Measurements from ENCODE around the gene TNNT1.
"Not testable (repeated sequence)": the region's sequence is repeated elsewhere in the genome, so short reads cannot be mapped to it uniquely, and the experiment has no call there.

Gene TNNT1

DNA sequence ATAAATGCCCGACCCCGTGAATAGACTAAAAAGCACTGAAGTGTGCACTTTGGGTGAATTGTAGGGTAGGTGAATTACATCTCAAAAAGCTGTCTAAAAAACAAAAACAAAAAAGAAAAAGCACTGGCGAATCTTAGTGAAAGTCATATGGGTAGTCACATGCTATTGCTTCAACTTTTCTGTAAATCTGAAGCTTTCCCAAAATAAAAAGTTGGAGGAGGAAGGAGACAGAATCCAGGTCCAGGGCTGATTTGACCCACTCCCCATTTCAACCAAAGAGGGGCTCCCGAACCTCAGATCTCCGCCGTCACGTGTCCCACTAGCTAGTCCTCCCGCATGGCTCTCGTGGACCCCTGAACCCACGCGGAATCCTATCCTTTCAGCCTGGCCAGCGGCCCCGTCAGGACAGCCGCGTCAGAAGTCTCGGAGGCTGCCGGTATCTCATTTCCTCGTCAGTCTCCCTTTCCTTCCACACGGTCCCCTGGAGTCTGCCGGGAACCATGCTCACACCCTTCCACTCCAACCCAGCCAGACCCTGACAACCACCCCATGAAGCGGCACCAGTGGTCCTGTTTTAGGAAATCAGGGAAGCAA, 37.7 kb downstream of the TNNT1 start:
- no peaks in the 10 kb centered on the region for H3K9me3 Mint-ChIP-seq
- H3K27me3 Mint-ChIP-seq: no peaks in the 10 kb centered on the region
- no peak overlapping the region for H3K27ac Mint-ChIP-seq
- no peak overlapping the region for H3K4me3 Mint-ChIP-seq
- peaks cover 4% of the 10 kb centered on the region for H3K36me3 Mint-ChIP-seq
- H3K4me1 Mint-ChIP-seq: peaks cover 16% of the 10 kb centered on the region

DNA sequence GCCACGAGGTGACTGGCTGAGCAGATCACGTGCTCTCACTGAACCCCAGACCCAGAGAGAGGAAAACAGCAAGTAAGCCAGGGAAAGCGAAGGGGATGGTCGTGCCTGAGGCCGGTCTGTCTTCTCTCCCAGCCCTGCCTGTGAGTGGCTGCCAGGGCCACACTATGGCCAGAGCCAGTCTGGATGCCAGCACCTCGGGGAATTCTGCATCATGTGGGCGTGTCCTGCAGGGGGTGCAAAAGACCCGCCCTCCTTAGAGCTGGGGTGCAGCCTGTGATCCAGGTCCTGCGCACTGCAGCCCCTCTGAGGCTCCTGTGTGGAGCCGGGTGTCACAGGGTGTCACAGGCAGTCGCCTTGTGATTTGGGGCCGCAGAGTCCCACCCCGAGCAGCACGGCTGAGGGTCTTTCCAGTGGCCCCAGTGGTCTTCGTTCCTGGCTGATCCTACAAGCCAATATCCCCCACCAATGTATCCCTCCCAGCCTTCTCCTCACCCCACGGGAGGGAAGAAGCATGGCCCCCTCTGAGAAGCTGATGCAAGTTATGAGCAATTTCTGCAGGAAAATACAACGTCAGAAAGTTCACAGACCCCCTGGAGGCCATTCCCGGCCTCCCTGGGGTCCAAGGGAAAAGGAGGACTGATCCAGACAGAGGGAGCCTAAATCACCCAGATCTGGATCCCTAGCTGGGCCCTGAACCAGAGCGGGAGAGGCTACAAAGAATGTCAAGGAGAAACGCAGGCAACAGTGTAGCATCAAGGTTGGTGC, 39.3 kb downstream of the TNNT1 start:
- no peaks in the 10 kb centered on the region for H3K4me1 Mint-ChIP-seq
- no peaks in the 10 kb centered on the region for H3K9me3 Mint-ChIP-seq
- H3K36me3 Mint-ChIP-seq: peaks cover 7% of the 10 kb centered on the region
- no peaks in the 10 kb centered on the region for H3K27me3 Mint-ChIP-seq
- H3K27ac Mint-ChIP-seq: peak overlapping the region; percentile 85
- no peak overlapping the region for H3K4me3 Mint-ChIP-seq

DNA sequence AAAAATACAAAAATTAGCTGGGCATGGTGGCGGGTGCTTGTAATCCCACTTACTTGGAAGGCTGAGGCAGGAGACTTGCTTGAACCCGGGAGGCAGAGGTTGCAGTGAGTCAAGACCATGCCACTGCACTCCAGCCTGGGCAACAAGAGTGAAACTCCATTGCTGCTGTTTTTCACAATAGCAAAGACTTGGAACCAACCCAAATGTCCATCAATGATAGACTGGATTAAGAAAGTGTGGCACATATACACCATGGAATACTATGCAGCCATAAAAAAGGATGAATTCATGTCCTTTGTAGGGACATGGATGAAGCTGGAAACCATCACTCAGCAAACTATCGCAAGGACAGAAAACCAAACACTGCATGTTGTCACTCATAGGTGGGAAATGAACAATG, 41.8 kb downstream of the TNNT1 start:
- H3K36me3 Mint-ChIP-seq: peaks cover 11% of the 10 kb centered on the region
- H3K9me3 Mint-ChIP-seq, H3K27ac Mint-ChIP-seq, H3K4me3 Mint-ChIP-seq, H3K27me3 Mint-ChIP-seq, H3K4me1 Mint-ChIP-seq: not testable (repeated sequence)

DNA sequence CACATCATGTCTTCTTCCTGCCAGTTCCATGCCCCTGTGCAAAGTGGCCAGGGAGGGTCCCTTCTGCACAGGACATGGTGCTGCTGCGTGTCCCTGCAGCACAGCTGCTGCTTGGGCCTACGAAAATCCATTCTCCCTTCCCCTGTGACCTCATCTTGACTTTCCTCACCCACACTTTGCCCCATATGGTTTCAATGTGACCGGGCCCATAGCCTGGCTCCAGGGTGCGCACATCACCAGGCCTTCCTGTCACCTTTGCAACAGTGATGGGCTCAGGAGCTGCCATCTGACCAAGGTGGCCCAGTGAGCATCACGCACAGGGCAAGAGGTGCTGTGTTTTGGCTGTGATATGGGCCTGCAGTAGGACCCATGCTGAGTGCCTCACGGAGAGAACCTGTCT, 42.4 kb downstream of the TNNT1 start:
- Mint-ChIP-seq H3K27me3 (no peaks in the 10 kb centered on the region), H3K36me3 (peaks cover 13% of the 10 kb centered on the region), H3K4me3 (no peak overlapping the region), H3K4me1 (no peaks in the 10 kb centered on the region), H3K27ac (peak overlapping the region; percentile 47), H3K9me3 (no peaks in the 10 kb centered on the region)

DNA sequence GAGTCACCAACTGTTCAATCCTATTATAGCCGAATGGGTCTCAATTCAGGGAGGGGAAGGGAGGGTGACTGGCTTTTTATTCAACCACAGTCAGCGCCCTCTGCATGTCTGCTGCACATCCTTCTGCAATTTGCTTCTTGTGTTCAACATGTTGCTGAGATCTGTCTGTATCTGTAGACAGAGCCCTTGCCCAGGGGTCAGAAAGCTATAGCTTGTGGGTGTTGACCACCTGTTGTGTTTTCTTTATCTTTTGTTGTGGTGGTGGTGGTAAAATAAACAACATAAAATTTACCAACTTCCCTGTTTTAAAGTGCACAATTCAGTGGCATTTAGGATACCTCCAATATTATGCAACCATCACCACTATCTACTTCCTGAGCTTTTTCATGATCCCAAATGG, 43.8 kb downstream of the TNNT1 start:
- Mint-ChIP-seq H3K4me1 (no peaks in the 10 kb centered on the region), H3K4me3 (no peak overlapping the region), H3K36me3 (peaks cover 11% of the 10 kb centered on the region), H3K27ac (no peak overlapping the region), H3K27me3 (no peaks in the 10 kb centered on the region), H3K9me3 (no peaks in the 10 kb centered on the region)

DNA sequence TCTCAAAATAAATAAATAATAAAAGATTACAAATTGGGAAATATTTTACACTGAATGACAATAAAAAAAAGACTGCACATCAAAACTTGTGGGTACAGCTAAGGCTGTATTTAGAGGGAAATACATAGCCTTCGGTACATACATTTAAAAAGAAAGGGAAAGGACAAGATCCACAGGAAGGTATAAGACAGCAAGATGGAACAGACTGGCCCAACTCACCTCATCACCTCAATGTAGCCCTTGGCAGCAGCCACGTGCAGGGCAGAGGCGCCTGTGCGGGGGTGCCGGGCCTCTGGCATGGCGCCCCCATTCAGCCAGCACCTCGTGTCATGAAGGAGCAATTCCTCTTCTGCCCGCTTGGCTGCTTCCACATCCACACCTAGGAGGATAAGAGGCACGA, 45.8 kb downstream of the TNNT1 start:
- no peak overlapping the region for H3K4me3 Mint-ChIP-seq
- H3K27me3 Mint-ChIP-seq: no peaks in the 10 kb centered on the region
- no peaks in the 10 kb centered on the region for H3K9me3 Mint-ChIP-seq
- no peak overlapping the region for H3K27ac Mint-ChIP-seq
- peaks cover 10% of the 10 kb centered on the region for H3K36me3 Mint-ChIP-seq
- no peaks in the 10 kb centered on the region for H3K4me1 Mint-ChIP-seq

DNA sequence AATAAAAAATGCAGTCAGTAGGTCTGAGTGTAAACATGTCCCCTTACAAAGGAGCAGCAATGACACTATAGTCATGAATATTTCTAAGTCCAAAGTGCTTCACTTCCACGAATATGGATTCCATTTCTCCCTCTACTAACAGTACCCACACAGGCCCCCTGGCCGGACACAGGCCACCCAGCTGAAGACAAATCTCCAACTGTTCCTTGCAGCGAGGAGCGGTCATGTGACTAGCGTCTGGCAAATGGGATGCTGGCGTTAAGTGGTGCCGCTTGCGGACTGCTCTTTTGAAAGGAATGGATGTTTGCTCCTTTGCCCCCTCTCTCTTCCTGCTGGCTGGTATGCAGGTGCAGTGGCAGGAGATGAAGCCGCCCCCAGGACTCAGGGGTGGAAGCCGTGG, 47.7 kb downstream of the TNNT1 start:
- H3K4me3 Mint-ChIP-seq: no peak overlapping the region
- H3K36me3 Mint-ChIP-seq: peaks cover 10% of the 10 kb centered on the region
- H3K27me3 Mint-ChIP-seq: no peaks in the 10 kb centered on the region
- H3K4me1 Mint-ChIP-seq: no peaks in the 10 kb centered on the region
- no peaks in the 10 kb centered on the region for H3K9me3 Mint-ChIP-seq
- H3K27ac Mint-ChIP-seq: no peak overlapping the region

DNA sequence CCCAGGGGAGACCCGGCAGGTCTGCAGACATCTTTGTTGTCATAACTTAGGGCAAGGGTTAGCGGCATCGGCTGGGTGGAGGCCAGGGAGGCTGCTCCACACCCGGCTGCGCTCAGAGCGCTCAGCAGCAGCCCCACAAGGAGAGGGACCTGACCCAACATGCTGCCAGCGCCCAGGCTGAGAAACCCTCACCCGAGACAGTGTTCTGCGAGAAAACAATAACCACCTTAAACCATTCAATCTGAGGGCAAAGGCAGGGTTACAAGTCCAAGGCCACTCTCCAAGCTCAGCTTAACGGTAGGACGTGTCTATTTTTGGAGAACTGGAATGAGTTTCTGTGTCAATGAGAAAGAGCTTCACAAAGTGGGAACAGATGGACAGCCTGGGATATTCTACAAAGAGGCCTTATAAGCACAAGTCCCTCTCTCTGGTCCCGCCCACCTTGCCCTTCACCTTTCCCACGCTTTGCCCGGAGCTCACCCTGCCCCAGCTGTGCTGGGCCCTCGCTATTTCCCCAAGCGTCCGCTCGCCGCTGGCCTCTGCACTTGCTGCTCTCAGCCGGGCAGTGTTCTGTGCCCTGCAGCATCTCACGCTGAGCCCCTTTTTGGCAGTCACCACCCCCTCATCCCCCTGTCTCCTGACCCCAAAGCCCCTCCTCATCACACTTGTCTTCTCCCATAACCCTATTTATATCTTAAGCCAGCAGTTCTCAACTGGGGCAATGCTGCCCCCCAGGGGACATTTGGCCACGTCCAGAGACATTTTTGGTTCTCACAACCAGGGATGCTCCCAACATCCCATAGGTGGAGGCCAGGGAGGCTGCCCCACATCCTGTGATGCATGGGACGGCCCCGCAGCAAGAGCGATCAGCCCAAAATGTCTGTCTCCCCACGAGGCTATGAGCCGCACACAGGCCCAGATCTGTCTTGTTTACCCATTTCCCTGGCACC, 49.2 kb downstream of the TNNT1 start:
- Mint-ChIP-seq H3K27me3 (no peaks in the 10 kb centered on the region), H3K4me3 (no peak overlapping the region), H3K36me3 (peaks cover 7% of the 10 kb centered on the region), H3K9me3 (no peaks in the 10 kb centered on the region), H3K27ac (no peak overlapping the region), H3K4me1 (no peaks in the 10 kb centered on the region)

DNA sequence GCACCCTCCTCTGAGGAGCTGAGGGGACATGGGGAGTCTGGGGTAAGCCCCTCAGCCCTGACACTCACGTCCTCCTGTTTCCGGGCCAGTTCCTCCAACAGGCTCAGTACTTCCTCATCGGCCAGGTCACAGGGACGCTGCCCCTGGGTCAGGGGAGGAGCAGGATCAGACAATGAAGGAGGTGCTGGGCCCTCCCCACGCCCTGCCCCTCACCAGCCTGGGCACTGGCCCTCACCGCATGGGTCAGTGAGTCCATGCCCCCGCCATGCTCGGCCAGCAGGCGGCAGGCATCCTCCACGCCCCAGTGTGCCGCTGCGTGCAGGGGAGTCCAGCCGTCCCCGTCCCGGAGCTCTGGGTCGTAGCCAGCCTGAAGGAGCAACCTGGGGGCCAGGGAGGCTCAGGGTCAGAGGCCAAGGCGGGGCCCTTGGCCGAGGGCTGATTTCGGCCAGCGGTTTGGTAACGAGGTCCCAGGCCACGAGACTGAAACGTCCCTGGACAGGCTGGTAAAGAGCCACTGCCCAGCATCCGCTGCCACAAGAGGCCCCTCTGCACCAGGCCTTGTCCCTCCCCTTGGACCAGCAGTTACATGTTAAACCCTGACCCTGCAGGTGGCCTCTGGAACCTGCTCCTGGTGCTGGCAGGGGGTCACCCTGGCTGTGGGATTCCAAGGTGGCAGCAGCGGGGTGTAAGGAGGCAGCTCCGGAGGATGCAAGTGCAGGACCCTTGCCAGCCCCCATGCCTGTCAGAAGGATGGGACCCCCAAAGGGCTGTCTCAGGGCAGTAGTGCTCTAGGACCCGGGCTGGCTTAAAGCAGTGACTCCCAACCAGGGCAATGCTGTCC, 50.1 kb downstream of the TNNT1 start:
- Mint-ChIP-seq H3K4me3 (no peak overlapping the region), H3K27ac (no peak overlapping the region), H3K9me3 (no peaks in the 10 kb centered on the region), H3K36me3 (peaks cover 7% of the 10 kb centered on the region), H3K4me1 (no peaks in the 10 kb centered on the region), H3K27me3 (no peaks in the 10 kb centered on the region)

DNA sequence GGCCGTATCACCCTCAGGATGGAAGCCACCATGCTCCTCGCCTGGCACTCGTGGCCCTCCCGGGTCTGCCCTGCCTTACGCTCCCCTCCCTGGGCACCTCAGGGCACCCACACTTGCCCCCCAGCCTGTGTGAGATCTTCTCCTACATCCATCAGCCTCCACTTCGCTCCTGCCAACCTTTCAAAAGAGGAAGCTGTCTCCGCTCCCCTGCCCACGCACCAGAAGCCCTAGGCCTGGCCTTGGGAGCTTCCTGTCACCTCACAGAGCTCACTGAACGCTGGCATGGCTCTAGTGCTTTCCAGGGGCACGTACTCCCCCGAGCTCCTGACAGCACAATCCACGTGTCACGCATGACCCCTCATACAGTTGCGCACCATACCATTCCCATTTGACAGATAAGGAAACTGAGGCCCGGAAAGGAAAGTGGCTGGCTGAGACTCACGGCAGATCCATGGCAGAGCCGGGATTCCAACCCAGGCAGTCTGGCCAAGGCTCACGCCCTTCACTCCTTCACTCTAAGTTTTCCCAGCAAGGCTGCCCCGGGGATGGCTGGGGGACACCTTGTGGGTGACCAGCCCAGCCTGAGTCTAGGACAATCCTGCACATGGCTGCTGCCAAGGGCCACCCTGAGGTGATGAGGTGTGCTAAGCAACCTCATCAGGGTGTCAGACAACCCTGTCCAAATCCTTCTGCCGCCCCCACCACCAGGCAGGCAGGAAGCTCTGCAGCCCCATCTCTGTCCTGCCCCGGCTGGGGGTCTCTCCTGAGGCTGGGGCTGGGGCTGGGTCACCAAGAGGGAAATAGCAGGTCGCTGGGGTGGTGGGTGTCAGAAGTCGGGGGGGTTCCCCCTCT, 50.9 kb downstream of the TNNT1 start:
- Mint-ChIP-seq H3K36me3 (peaks cover 6% of the 10 kb centered on the region), H3K4me1 (no peaks in the 10 kb centered on the region), H3K27ac (no peak overlapping the region), H3K9me3 (no peaks in the 10 kb centered on the region), H3K4me3 (no peak overlapping the region), H3K27me3 (no peaks in the 10 kb centered on the region)

DNA sequence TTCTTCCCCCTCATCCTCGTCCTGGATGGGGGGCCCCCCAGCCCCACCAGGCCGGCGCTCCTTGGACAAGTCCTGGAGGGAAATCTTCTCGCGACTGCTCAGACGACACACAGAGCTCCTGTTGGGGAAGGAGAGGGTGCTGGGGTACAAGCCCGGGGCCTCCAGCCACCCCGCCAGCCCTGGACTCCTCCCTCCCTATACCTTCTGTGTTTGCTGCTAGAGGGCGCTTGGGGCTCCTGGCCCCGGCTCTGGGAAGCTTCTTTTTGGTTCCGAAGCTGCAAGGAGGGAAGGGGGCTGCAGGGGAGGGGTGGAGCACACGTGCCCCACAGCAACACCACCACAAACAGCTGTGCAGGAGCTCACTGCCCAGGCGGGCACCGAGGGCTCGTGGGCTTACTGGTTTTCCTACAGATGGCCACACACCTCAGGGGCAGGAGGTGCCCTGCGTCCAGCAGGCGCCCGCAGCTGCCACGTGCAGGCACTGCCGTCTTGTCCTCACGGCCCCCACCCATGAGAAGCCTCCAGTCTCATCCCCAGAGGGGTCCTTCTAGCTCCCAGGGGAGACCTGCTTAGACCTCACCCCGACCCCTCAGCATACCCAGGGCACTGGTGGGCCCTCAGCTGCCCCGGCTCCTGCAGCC, 52.8 kb downstream of the TNNT1 start:
- Mint-ChIP-seq H3K9me3 (no peaks in the 10 kb centered on the region), H3K27me3 (no peaks in the 10 kb centered on the region), H3K27ac (no peak overlapping the region), H3K4me1 (no peaks in the 10 kb centered on the region), H3K36me3 (peaks cover 1% of the 10 kb centered on the region), H3K4me3 (no peak overlapping the region)

DNA sequence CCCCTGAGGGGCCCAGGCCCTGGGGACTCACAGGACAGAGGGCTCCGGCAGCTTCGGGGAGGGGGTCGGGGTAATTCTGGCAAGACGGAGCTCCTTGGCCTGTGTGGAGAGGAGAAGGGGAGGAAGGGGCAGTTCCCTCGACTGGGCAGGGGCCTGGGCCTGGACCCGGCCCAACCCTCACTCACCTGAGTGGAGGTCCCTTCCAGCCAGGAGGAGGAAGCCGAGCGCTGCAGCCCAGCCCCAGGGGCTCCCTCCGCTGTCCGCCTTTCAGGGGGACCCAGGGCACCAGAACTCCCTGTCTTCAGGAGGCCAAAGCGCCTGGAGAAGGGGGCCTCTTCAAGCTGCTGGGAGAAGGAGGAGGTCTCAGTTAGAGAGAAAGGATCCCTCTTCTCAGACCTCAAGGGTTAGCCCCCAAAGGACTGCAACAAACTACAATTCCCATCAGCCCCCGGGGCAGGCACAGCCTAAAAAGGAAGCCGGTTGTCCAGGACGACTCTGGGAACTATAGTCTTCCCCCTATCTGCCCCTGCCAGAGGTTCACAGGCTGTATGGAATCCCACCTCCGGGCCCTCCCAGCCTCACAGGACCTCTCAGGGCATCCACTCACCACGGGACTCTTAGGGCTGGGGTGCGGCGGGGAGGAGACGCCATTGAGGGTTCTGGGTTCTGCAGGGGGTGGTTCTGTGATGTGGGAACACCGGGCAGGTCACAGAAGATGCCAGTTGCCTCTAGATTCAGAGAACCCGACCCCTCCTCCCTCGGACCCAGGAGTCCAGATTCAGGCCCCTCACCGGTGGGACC, 53.5 kb downstream of the TNNT1 start:
- Mint-ChIP-seq H3K27me3 (no peaks in the 10 kb centered on the region), H3K9me3 (no peaks in the 10 kb centered on the region), H3K4me1 (no peaks in the 10 kb centered on the region), H3K36me3 (peaks cover 1% of the 10 kb centered on the region), H3K27ac (no peak overlapping the region), H3K4me3 (no peak overlapping the region)

DNA sequence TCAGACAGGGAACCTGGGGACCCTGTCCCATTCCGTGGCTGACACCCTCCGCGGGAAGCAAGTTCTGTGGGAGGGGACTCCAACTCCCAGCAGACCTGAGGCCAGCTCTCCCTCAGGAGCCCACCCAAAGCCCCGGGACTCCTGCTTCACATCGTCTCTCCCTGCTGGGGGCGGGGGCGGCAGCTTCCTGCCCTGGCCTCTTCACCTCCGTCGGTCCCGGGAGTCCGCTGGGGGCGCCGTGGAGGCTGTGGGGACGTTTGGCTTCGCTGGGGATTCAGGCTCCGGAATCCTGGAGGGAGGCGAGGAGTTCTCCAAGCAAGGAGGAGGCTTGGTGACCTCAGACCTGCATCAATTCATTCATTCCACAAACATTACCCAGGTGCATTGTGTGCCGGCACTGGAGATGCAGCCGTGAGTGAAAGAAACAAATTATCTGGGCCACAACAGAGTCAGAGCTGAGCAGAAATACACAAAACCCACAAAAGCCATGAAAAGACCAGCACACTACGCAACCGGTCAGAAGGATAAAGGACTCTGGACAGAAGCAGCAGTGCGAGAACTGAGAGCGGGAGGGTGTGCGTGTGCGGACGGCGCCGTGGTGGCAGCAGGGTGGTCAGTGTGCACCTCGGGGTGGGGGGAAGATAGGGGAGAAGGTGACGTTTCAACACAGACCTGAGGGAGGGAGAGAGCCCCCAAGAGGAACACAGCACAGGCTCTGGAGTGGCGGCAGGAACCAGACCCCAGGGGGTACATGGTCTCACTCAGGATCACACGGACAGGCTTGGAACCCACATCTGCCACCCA, 54.3 kb downstream of the TNNT1 start:
- H3K4me3 Mint-ChIP-seq: no peak overlapping the region
- H3K36me3 Mint-ChIP-seq: peaks cover 3% of the 10 kb centered on the region
- H3K27me3 Mint-ChIP-seq: peaks cover 3% of the 10 kb centered on the region
- peaks cover under 1% of the 10 kb centered on the region for H3K4me1 Mint-ChIP-seq
- H3K27ac Mint-ChIP-seq: no peak overlapping the region
- H3K9me3 Mint-ChIP-seq: no peaks in the 10 kb centered on the region

Measured in activated naive CD4-positive, alpha-beta T cell treated with anti-CD3 and anti-CD28 coated beads, Interleukin-2, amount 50 U/mL, for 24 hours (primary cell).